Measurements from ENCODE around the gene MAB21L4.

Gene MAB21L4

GRCh38 chr2:240931319-240931949 lies 35.5 kb upstream of the MAB21L4 start:
- Histone ChIP-seq H2AFZ (no peak overlapping the region), H3K4me1 (no peaks in the 10 kb centered on the region), H3K79me2 (no peaks in the 10 kb centered on the region), H3K36me3 (ENCODE audit: control insufficient read depth, insufficient read depth, low read length) (no peaks in the 10 kb centered on the region), H3K9ac (no peak overlapping the region), H3K27ac (no peak overlapping the region), H3K9me3 (ENCODE audit: control insufficient read depth, low read length) (no peaks in the 10 kb centered on the region), H3K4me3 (ENCODE audit: low read depth, low read length) (no peak overlapping the region), H3K27me3 (ENCODE audit: control insufficient read depth, insufficient read depth, low read length) (no peaks in the 10 kb centered on the region), H3K4me2 (ENCODE audit: low read length) (no peak overlapping the region)
- no peak for TF ChIP-seq CTCF (IDR thresholded peaks at IDR 0.05)

- Histone ChIP-seq H3K36me3 (ENCODE audit: control insufficient read depth, insufficient read depth, low read length) (no peaks in the 10 kb centered on the region), H3K4me1 (no peaks in the 10 kb centered on the region), H3K9me3 (ENCODE audit: control insufficient read depth, low read length) (no peaks in the 10 kb centered on the region), H3K79me2 (no peaks in the 10 kb centered on the region), H3K9ac (no peak overlapping the region), H3K4me2 (ENCODE audit: low read length) (no peak overlapping the region), H3K27me3 (ENCODE audit: control insufficient read depth, insufficient read depth, low read length) (no peaks in the 10 kb centered on the region), H3K27ac (no peak overlapping the region), H3K4me3 (ENCODE audit: low read depth, low read length) (no peak overlapping the region), H2AFZ (no peak overlapping the region)
- TF ChIP-seq CTCF (IDR thresholded peaks at IDR 0.05): no peak
Observed at GRCh38 chr2:240930631-240931318, 34.8 kb upstream of the MAB21L4 start.

GRCh38 chr2:240930096-240930630 lies 34.2 kb upstream of the MAB21L4 start:
- H3K79me2 ChIP-seq: no peaks in the 10 kb centered on the region
- no peak for TF ChIP-seq CTCF (IDR thresholded peaks at IDR 0.05)
- H3K9me3 ChIP-seq (ENCODE audit: control insufficient read depth, low read length): no peaks in the 10 kb centered on the region

DNA sequence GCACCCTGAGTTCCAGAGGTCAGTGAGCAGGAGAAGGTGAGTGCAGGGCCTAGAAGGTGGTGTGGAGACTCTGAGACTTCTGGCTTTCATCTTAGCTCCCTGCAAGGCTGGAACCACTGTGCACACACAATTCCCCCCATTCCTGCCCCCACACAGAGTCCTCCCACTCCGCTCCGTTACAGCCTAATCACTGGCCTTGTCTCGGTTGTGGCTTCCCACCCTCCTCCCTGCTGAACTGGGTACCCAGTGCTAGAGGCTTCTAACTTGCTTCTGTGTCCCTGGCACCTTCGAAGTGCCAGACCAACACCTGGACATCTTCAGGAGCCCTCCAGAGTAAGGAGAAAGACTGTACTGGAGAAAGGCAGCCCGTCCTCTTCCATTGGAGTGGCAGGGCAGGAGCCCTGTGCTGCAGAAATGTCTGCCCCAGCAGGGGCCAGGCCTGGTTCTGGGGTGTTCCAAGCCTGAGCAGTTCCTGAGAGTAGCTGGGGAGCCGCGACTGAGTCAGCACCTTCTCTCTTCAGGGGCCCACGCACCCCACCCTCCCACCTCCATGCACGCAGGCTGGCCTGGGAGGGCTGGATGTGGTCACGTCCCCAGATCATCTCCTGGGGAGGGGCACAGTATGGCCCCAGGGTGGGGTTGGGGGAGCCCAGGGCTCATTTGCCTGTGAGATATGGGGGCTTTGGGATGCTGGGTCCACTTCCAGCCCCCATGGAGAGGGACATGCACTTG lies 33.6 kb upstream of the MAB21L4 start:
- Histone ChIP-seq H3K27ac (no peak overlapping the region), H3K4me2 (ENCODE audit: low read length) (no peak overlapping the region), H3K9me3 (ENCODE audit: control insufficient read depth, low read length) (no peaks in the 10 kb centered on the region), H3K27me3 (ENCODE audit: control insufficient read depth, insufficient read depth, low read length) (no peaks in the 10 kb centered on the region), H3K36me3 (ENCODE audit: control insufficient read depth, insufficient read depth, low read length) (no peaks in the 10 kb centered on the region), H3K9ac (no peak overlapping the region), H3K4me1 (no peaks in the 10 kb centered on the region), H2AFZ (no peak overlapping the region), H3K4me3 (ENCODE audit: low read depth, low read length) (no peak overlapping the region), H3K79me2 (no peaks in the 10 kb centered on the region)
- TF ChIP-seq CTCF (IDR thresholded peaks at IDR 0.05): no peak

More at GRCh38 chr2:240930096-240930630, 34.2 kb upstream of the MAB21L4 start:
- H3K4me3 ChIP-seq (ENCODE audit: low read depth, low read length): no peak overlapping the region
- no peak overlapping the region for H2AFZ ChIP-seq
- H3K9ac ChIP-seq: no peak overlapping the region
- no peaks in the 10 kb centered on the region for H3K36me3 ChIP-seq (ENCODE audit: control insufficient read depth, insufficient read depth, low read length)
- H3K4me2 ChIP-seq (ENCODE audit: low read length): no peak overlapping the region
- H3K27me3 ChIP-seq (ENCODE audit: control insufficient read depth, insufficient read depth, low read length): no peaks in the 10 kb centered on the region
- H3K27ac ChIP-seq: no peak overlapping the region
- no peaks in the 10 kb centered on the region for H3K4me1 ChIP-seq
